Suprapubic skin (tissue), 4 donors: Measurements from ENCODE around the gene CCDC87.

Source experiments
- CTCF ChIP-seq, 2 donors: fragments of 200-600 bp in 1 of 2; fragments of 450-650 bp in 1 of 2; sonication (generic) in 1 of 2; IDR thresholded peaks; one replicate each; pipeline ENCODE4 v1.5.1; 2016 to 2019; ENCODE audit warnings: antibody characterized with exemption in 2 of 2, mild to moderate bottlenecking in 1 of 2, moderate library complexity in 1 of 2
- EP300 ChIP-seq: sonication (generic); formaldehyde crosslinking; IDR thresholded peaks from one replicate; pipeline ENCODE4 v1.6.1; 2017; ENCODE audit warnings: antibody characterized with exemption
- POLR2A ChIP-seq, 2 donors: fragments of 450-650 bp; IDR thresholded peaks; one replicate each; pipeline ENCODE4 v1.6.1; 2017; ENCODE audit warnings: antibody characterized with exemption in 2 of 2, mild to moderate bottlenecking in 2 of 2, moderate library complexity in 2 of 2
- POLR2AphosphoS5 ChIP-seq, 3 donors: sonication (generic); formaldehyde crosslinking; IDR thresholded peaks; one replicate each; pipeline ENCODE4 v1.6.1; 2017; ENCODE audit warnings: antibody characterized with exemption in 3 of 3

- no peak for TF ChIP-seq POLR2A (IDR thresholded peaks at IDR 0.05)
- TF ChIP-seq CTCF (IDR thresholded peaks at IDR 0.05), result no peak
- TF ChIP-seq EP300, result no peak
- no peak for TF ChIP-seq POLR2AphosphoS5 (IDR thresholded peaks at IDR 0.05)
Observed at GRCh38 chr11:66632952-66633351, 40.1 kb upstream of the CCDC87 start.
